T-helper 9 cell (primary cell): ENCODE measurements around the gene ZNF182.
A peak's percentile ranks its signal among the peaks of the same experiment; 100 is the strongest.
"Not testable (repeated sequence)": the region's sequence is repeated elsewhere in the genome, so short reads cannot be mapped to it uniquely, and the experiment has no call there.

Source experiments
- DNase-seq: peaks from one replicate; pipeline ENCODE4 v3.0.0-alpha.2; 2020
- total RNA-seq, 2 donors: gene quantifications; one replicate each; lab custom pipeline; 2026; lab: John Stamatoyannopoulos, UW

Gene ZNF182
- total RNA-seq: 7.5 to 27.4 reads per million in 2 donors

- DNase-seq: peak; percentile 87
These were observed at the start of gene ZNF182 for GRCh38 chrX:48003758-48004457. Gene ZNF182, minus strand, starts transcription at chrX:48003989. Its CDS starts 1,380 bp downstream, at chrX:48002609.

- DNase-seq: no peak
These were observed 43.1 kb upstream of the ZNF182 start for GRCh38 chrX:48046846-48047245.

DNA sequence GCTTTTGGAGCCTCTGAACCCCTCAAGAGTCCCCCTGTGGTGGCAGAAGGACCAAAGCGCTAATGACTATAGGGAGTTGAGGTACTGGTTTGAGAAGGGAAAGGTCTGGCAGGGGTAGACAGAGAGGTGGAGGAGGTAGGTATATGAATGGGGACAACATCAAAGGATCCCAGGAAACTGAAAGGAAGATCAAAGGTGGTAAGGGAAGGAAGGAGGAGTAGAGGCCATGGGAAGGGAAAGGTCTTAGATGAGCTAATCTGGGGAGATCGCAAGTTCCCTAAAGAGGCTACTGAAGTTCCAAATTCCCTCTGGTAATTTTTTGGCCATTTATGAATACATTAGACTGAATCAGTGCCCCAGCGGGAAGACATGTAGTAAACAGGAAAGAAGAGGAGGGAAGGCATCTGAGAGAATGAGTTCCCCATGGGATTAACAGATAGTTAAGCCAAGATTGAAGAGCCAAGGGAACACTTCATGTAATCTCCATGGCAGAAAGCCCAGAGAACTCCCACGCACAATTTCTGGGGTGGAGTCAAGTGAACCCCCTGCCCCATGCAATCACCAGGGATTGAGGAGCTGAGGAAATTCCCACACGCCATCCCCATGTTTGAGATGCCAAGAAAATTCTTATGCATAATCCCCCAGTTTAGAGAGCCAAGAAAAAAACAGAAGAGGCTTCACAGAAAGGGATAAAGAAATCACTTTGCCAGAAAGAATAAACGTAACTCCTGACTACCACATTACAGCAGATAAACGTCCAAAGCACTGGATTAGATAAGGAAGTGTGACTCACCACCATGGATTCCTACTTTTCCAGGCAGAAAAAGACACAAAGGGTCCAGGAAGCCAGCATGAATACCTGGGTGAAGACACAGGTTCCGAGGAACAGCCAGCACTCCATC is 41.9 kb upstream of the ZNF182 start:
- no peak for DNase-seq

- DNase-seq: no peak
These were observed 39.3 kb upstream of the ZNF182 start for GRCh38 chrX:48043056-48043455.

GRCh38 chrX:48035891-48036290 is 32.1 kb upstream of the ZNF182 start:
- no peak for DNase-seq

- not testable (repeated sequence) for DNase-seq
These were observed 26.9 kb upstream of the ZNF182 start for GRCh38 chrX:48030641-48031173.

GRCh38 chrX:48030237-48030636 is 26.4 kb upstream of the ZNF182 start:
- no peak for DNase-seq

DNA sequence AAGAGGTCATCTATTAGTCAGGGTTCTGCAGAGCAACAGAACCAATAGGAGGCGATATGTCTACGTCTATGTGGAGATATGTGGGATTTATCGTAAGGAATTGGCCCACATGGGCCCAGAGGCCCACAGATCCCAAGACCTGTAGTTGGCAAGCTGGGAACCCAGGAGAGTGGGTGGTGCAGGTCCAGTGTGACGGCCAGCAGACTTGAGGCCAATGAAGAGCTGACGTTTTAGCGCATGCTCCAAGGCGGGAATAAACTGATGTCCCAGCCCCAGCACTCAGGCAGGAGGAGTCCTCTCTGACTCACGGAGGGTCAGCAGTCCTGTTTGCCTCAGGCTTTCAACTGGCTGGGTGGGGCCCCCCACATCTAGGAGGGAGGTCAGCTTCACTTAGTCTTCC is 24.3 kb upstream of the ZNF182 start:
- no peak for DNase-seq

DNA sequence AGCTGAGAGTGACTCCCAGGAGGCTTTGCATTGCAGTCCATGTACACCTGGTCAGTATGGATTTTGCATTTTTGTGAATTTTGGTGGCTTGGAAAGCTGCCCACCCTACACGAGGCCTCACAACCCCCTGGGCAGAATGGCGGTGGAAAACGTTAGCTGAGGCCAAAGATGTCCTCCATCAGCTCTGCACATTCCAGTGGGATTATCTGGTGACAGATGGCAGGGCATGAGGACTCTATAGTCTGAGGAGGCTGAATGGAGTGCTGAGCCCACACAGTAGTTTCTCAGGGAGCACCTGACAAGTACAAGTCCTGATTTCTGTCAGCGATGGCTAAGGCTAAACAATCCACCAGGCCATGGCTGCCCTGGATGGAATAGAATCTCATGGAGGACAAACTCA is 23.8 kb upstream of the ZNF182 start:
- not testable (repeated sequence) for DNase-seq

DNA sequence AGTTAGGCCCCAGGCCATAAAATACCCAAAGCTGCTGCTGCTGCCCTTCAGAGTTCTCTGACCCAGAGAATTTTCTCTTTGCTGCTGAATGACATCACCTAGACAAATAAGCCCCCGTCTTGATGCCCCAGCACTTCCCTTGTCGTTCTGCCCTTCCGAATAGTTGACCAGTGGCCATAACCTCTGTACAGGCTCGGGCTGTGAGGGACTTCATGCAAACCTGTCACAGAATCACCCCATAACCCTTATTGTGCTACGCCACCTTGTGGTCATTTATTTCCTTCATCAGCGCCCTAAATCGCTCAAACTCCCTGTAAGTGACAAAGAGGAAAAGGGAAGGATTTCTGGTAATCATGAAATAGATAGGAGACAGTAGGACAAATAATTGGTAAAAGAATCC is 21.8 kb upstream of the ZNF182 start:
- no peak for DNase-seq

GRCh38 chrX:48022738-48023137 is 18.9 kb upstream of the ZNF182 start:
- no peak for DNase-seq

- no peak for DNase-seq
These were observed 18.3 kb upstream of the ZNF182 start for GRCh38 chrX:48022100-48022499.

GRCh38 chrX:48021026-48021900 is 17.5 kb upstream of the ZNF182 start:
- DNase-seq: peak; percentile 63

- DNase-seq: not testable (repeated sequence)
These were observed 16.7 kb upstream of the ZNF182 start for GRCh38 chrX:48020472-48020871.

DNA sequence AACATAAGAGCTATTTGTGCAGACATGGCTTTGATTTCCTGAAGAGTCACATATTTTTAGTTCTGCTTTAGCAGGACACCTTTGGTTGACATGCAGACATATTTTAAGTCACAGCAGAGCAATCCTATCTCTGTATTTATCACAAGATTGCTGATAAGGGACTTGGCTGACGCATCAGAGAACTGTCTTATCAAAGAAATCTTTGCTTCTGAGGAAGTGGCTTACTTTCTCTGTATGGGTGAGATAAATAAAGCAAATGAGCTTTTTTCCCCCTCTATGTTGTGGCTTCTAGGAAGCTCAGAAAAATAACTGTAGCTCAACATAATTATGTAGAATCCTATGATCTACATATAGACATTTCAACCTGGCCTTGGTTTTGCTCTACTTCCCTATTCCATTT is 16.1 kb upstream of the ZNF182 start:
- DNase-seq: not testable (repeated sequence)

DNA sequence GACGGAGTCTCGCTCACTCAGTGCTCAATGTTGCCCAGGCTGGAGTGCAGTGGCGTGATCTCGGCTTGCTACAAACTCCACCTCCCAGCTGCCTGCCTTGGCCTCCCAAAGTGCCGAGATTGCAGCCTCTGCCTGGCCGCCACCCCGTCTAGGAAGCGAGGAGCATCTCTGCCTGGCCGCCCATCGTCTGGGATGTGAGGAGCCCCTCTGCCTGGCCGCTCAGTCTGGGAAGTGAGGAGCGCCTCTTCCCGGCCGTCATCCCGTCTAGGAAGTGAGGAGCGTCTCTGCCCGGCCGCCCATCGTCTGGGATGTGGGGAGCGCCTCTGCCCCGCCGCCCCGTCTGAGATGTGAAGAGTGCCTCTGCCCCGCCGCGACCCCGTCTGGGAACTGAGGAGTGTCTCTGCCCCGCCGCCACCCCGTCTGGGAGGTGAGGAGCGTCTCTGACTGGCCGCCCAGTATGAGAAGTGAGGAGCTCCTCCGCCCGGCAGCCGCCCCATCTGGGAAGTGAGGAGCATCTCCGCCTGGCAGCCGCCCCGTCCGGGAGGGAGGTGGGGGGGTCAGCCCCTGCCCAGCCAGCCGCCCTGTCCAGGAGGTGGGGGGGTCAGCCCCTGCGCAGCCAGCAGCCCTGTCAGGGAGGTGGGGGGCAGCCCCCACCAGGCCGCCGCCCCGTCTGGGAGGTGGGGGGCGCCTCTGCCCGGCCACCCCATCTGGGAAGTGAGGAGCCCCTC is 13.0 kb upstream of the ZNF182 start:
- not testable (repeated sequence) for DNase-seq

DNA sequence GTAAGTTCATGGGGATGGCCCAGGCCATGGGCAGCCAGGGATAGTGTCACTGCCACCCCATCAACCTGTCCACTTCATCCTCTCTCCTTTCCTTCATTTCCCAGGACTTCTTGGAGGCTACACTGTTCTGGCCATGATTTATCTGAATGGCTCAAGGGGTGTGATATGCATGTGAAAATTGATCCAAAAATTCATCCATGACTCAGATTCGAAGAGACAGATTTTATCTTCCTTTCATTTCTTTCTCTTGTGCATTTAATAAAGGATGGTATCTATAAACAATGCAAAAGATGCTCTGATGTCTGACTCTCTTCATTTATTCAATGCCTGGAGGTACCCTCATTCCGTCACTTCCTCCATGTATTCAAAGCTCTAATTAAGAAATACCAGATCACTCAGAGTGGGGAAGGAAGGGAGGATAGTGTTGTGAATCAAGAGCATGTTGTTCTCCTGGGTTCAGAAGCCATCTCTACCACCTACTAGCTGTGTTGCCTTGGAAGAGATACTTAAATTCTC is 5.7 kb upstream of the ZNF182 start:
- DNase-seq: not testable (repeated sequence)

DNA sequence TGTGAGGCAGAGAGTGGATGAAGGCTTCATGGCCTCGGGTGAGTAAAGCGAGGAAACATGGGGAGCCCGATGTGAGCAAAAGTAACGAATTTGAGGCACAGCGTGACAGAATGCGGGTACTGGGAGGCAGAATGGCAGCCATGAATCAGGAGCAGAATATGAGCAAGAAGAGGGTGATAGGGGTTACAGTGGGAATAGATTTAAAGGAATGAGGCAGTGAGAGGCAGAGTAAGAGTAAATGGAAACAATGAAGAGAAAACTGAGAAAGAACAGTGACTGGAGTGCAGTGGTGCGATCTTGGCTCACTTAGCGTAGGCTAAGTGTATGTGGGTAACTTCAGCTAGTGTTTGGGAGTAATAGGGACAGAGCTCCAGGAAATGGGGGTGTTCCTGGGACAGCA is 2.9 kb upstream of the ZNF182 start, which contains the start of gene SPACA5:
Gene SPACA5 (plus strand): TSS at position 301 of the 400 bp plus-strand sequence. CDS start 815 bp downstream, outside the sequence.
- not testable (repeated sequence) for DNase-seq

- peak; percentile 13 for DNase-seq
These were observed 427 bp downstream of the ZNF182 start for GRCh38 chrX:48003367-48003757.

- DNase-seq: no peak
These were observed 860 bp downstream of the ZNF182 start for GRCh38 chrX:48002929-48003328.

- no peak for DNase-seq
These were observed 1.5 kb downstream of the ZNF182 start for GRCh38 chrX:48002319-48002718.
